GM12878 (cell line): ENCODE results near the gene DISP2.

Experiments
- JUNB ChIP-seq: IDR thresholded peaks from 2 replicates; pipeline ENCODE4 v1.6.1; 2016; ENCODE audit warnings: antibody characterized with exemption, mild to moderate bottlenecking
- NR2C2 ChIP-seq: IDR thresholded peaks from 2 replicates; pipeline ENCODE4 v1.6.1; 2011; ENCODE audit warnings: borderline replicate concordance, low read depth; ENCODE audit not compliant: control insufficient read depth, insufficient read length
- POLR2A ChIP-seq: IDR thresholded peaks from 2 replicates; pipeline ENCODE4 v1.6.1; 2011; ENCODE audit warnings: low read depth, mild to moderate bottlenecking, low read length
- RAD21 ChIP-seq: IDR thresholded peaks from 2 replicates; pipeline ENCODE4 v1.6.1; 2011; ENCODE audit warnings: mild to moderate bottlenecking, low read depth, low read length, moderate library complexity; ENCODE audit not compliant: insufficient read depth
- RCOR1 ChIP-seq: conservative IDR thresholded peaks from 2 replicates; pipeline ENCODE4 v1.6.1; 2012; ENCODE audit warnings: low read depth, low read length, improper control_type of control experiment
- RELA ChIP-seq: fragments of 450-650 bp; IDR thresholded peaks from 2 replicates; pipeline ENCODE4 v1.8.0; 2014; ENCODE audit warnings: borderline replicate concordance; ENCODE audit not compliant: partially characterized antibody
- TF ChIP-seq, protein P1 (sequence below), 3 experiments: IDR thresholded peaks in 2 of 3; conservative IDR thresholded peaks in 1 of 3; 2 replicates each; pipeline ENCODE4 v1.5.1; 2011; ENCODE audit warnings: low read depth in 3 of 3, low read length in 3 of 3, mild to moderate bottlenecking in 3 of 3, control low read depth in 2 of 3, moderate library complexity in 2 of 3, inconsistent platforms in 1 of 3, mixed read lengths in 1 of 3; ENCODE audit not compliant: control insufficient read depth in 2 of 3, insufficient read depth in 1 of 3; ENCODE audit errors: extremely low read depth in 1 of 3
- TF ChIP-seq, protein P2 (sequence below): fragments of 450-650 bp; IDR thresholded peaks from 2 replicates; pipeline ENCODE4 v1.6.1; 2017; ENCODE audit warnings: antibody characterized with exemption, mild to moderate bottlenecking, moderate library complexity

DNA sequence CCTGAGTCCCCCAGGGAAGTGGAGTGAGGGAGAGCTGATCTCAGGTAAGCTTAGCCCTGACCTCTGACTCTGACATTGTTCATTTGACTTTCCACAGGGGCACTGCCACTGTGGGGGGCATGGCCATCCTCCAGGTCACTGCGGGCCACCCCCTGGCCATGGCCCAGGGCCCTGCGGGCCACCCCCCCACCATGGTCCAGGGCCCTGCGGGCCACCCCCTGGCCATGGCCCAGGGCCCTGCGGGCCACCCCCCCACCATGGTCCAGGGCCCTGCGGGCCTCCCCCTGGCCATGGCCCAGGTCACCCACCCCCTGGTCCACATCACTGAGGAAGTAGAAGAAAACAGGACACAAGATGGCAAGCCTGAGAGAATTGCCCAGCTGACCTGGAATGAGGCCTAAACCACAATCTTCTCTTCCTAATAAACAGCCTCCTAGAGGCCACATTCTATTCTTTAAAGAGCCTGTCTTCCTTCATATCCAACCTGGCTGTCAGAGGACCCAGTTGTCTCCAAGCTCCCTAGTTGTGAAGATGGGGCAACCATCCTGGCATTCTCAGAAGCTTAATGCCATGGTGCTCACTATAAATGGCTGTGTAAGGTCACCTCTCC lies 1.9 kb upstream of the DISP2 start:
- no peak for TF ChIP-seq JUNB
- no peak for TF ChIP-seq NR2C2
- TF ChIP-seq, protein P1, sequence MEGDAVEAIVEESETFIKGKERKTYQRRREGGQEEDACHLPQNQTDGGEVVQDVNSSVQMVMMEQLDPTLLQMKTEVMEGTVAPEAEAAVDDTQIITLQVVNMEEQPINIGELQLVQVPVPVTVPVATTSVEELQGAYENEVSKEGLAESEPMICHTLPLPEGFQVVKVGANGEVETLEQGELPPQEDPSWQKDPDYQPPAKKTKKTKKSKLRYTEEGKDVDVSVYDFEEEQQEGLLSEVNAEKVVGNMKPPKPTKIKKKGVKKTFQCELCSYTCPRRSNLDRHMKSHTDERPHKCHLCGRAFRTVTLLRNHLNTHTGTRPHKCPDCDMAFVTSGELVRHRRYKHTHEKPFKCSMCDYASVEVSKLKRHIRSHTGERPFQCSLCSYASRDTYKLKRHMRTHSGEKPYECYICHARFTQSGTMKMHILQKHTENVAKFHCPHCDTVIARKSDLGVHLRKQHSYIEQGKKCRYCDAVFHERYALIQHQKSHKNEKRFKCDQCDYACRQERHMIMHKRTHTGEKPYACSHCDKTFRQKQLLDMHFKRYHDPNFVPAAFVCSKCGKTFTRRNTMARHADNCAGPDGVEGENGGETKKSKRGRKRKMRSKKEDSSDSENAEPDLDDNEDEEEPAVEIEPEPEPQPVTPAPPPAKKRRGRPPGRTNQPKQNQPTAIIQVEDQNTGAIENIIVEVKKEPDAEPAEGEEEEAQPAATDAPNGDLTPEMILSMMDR (IDR thresholded peaks at IDR 0.05 in 2 of 3, conservative IDR thresholded peaks at IDR 0.05 in 1 of 3; ENCODE audit: control insufficient read depth in 2 of 3, extremely low read depth in 1 of 3, insufficient read depth in 1 of 3, low read depth in 3 of 3, low read length in 3 of 3): no peak
- no peak for TF ChIP-seq RAD21
- no peak for TF ChIP-seq POLR2A
- no peak for TF ChIP-seq RELA
- no peak for TF ChIP-seq RCOR1
- TF ChIP-seq, protein P2, sequence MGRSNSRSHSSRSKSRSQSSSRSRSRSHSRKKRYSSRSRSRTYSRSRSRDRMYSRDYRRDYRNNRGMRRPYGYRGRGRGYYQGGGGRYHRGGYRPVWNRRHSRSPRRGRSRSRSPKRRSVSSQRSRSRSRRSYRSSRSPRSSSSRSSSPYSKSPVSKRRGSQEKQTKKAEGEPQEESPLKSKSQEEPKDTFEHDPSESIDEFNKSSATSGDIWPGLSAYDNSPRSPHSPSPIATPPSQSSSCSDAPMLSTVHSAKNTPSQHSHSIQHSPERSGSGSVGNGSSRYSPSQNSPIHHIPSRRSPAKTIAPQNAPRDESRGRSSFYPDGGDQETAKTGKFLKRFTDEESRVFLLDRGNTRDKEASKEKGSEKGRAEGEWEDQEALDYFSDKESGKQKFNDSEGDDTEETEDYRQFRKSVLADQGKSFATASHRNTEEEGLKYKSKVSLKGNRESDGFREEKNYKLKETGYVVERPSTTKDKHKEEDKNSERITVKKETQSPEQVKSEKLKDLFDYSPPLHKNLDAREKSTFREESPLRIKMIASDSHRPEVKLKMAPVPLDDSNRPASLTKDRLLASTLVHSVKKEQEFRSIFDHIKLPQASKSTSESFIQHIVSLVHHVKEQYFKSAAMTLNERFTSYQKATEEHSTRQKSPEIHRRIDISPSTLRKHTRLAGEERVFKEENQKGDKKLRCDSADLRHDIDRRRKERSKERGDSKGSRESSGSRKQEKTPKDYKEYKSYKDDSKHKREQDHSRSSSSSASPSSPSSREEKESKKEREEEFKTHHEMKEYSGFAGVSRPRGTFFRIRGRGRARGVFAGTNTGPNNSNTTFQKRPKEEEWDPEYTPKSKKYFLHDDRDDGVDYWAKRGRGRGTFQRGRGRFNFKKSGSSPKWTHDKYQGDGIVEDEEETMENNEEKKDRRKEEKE: no peak
